SK-N-DZ (cell line): ENCODE measurements around the gene LARP1.
"Not testable (repeated sequence)": the region's sequence is repeated elsewhere in the genome, so short reads cannot be mapped to it uniquely, and the experiment has no call there.

ENCODE experiments used
- DNase-seq: peaks from one replicate; pipeline ENCODE4 v3.0.0-alpha.2; 2015; ENCODE audit warnings: low spot score

Gene LARP1

GRCh38 chr5:154793599-154794524 is 38.7 kb downstream of the LARP1 start:
- no peak for DNase-seq

DNA sequence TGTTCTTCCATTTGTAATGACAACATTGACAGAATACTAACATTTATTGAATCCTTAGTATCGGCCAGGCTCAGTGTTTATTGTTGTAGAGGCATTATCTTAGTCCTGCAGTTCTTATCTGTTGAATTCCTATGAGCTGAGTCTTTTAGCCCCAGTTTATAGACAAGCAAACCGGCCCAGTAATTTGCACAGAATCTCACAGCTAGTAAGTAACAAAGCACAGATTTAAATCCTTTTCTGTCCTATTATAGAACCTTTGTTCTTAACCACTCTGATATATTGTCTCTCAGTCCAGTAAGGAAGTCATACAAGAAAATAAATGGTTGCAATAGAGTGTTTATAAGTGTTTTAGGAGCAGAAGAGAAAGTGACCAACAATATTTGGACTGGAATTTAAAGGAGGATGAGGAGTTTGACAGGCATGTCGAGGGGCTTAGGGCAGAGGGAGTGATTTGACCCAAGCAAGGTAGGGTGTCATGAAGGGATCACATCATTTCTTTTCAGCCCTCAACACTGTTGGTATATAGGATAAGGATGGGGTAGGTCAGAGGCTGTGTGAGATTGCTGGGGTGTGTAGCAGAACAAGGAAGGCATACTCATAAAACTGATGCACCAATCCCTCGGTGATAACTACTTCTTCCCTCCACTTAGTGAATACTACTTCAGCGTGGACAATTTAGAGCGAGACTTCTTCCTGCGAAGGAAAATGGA is 39.5 kb downstream of the LARP1 start:
- DNase-seq = no peak

GRCh38 chr5:154795235-154795596 is 40.0 kb downstream of the LARP1 start:
- no peak for DNase-seq

GRCh38 chr5:154797762-154798161 is 42.6 kb downstream of the LARP1 start:
- no peak for DNase-seq

- no peak for DNase-seq
Measured at GRCh38 chr5:154800582-154800981, 45.4 kb downstream of the LARP1 start.

- no peak for DNase-seq
Measured at GRCh38 chr5:154801083-154801482, 45.9 kb downstream of the LARP1 start.

DNA sequence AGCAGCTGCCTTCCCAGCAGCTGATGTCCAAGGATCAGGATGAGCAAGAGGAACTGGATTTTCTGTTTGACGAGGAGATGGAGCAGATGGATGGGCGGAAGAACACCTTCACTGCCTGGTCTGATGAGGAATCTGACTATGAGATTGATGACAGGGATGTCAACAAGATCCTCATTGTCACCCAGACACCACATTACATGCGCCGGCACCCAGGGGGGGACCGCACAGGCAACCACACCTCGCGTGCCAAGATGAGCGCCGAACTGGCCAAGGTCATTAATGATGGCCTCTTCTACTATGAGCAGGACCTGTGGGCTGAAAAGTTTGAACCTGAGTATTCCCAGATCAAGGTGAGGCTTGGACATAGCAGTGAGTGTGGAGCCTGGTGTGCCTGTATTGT is 46.9 kb downstream of the LARP1 start:
- DNase-seq = no peak

DNA sequence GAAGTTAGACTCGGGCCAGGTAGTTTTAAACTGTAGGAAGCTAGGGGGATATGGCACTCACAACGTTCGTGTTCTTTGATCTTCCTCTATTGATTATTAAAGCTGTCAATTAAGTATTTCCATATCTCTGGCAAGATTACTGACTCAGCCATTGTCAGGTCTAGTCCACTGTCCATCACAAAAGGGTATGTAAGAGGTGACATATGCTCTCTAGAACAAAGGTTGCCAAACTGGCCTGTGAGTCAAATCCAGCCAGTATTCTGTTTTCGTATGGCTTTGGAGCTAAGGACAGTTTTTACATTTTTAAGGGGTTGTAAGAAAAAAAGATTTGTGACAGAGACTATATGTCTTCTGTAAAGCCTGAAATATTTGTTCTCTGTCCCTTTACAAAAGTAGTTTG is 51.0 kb downstream of the LARP1 start:
- no peak for DNase-seq

GRCh38 chr5:154811239-154811638 is 56.1 kb downstream of the LARP1 start:
- no peak for DNase-seq

DNA sequence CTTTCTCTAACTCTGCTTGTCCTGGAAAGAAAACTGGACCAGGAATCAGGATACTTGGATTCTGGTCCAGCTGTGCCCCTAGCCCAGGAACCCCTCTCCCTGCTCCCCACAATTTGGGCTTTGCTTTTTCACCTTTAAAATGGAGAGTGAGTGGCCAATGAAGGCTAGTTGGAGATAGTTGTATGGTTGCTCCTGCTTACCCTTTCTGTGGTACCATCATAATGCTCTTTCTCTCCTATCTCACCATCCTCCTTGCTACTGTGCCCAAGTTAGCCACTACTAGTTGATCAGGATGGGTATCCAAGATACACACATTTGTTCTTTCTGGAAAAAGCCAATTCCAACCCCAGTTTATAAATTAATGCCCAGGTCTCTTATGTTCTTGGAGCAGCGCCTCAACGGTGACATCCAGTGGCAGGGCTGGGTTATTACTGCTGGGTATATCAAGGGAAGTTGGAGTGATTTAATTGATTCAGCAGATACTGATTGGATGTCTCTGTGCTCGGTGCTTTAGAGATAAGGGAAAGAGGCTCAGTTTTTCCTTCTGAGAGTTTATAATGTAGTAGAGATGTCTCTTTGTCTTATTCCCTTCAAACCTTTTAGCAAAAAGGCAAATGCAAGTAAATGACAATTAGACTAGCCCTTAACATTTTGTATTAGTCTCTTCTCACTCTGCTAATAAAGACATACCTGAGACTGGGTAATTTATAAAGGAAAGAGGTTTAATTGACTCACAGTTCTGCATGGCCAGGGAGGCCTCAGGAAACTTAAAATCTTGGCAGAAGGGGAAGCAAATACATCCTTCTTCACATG is 56.7 kb downstream of the LARP1 start:
- peak; percentile 63 for DNase-seq

DNA sequence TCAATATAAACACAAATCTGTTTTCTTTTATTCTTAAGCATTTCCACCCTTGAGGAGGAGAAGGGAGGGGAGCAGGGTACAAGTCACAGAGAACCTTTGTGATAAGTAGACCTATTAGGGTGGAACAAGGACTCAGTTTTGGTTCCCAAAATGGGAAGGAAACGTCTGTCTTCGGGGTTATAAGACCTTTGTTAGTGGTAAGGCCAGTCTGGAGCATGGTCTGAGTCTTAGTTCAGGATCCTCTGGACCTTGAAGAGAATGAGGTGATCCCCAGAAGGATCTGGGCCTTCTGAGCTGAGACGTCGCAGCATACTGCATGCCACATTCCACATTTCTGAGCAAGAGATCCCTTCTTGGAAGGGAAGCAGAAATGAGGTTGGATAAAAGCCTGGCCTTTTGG is 58.0 kb downstream of the LARP1 start:
- DNase-seq = no peak

DNA sequence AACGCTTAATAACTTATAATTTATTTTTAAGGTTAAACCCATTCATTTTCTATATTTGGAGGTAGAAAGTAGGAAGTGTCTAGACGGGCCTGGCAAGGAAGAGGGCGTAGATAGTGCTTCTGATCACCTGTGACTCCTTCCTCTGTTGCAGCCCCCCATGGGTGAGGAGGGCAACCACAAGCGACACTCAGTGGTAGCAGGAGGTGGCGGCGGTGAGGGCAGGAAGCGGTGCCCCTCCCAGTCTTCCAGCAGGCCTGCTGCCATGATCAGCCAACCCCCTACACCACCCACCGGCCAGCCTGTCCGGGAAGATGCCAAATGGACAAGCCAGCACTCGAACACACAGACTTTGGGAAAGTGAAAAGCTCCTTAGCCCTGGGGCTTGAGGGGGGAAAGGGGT is 58.6 kb downstream of the LARP1 start:
- DNase-seq = no peak

- DNase-seq = no peak
Measured at GRCh38 chr5:154815025-154815424, 59.8 kb downstream of the LARP1 start.

GRCh38 chr5:154815684-154816247 is 60.6 kb downstream of the LARP1 start:
- no peak for DNase-seq

GRCh38 chr5:154816891-154817492 is 61.8 kb downstream of the LARP1 start:
- no peak for DNase-seq

DNA sequence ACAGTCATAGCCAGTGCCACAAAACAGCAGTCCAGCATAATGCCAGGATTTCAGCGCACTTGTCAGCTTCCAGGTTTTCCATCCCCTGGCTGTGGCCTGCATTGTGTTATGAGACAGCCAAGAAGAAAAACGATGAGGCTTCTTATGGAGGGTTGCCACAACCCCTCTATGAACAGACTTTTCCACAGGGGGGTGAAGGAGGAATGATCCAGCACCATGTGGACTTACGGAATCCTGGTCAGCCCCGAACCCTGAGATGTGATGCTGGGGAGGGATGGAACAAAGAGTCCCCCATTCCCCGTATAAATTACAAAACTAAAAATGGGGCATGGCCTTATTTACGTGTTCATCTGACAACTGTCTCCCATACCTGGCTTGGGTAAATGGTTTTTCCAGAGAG is 62.6 kb downstream of the LARP1 start:
- DNase-seq = no peak

DNA sequence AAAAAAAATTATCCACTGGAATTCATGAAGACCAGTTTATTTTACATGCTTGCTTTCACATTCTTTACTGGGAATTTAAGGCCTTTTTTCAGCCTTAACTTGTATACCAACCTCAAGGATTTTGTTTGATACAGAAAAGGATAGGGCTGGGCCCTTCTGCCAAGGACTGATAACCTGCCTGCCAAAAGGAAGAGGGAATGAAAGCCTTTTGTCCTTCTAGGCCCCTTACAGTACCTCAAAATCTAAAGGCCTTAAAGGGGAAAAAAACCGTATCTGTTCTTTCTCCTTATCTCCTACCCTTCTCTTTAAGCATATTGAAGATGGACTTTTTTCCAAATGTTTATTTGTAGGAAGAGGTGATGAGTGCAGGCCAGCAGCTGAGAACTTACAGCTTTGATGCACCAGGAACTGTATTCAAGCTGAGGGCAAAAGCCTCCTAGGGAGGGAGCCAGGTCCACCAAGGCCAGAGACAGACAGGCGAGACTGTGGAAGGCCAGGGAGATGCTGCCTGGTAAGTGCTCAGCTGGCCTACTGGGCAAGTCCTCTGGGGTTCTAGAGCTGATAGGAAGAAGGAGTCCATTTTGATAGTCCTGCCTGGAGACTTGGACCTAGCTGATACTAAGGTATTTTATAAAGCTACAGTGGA is 63.4 kb downstream of the LARP1 start:
- no peak for DNase-seq

DNA sequence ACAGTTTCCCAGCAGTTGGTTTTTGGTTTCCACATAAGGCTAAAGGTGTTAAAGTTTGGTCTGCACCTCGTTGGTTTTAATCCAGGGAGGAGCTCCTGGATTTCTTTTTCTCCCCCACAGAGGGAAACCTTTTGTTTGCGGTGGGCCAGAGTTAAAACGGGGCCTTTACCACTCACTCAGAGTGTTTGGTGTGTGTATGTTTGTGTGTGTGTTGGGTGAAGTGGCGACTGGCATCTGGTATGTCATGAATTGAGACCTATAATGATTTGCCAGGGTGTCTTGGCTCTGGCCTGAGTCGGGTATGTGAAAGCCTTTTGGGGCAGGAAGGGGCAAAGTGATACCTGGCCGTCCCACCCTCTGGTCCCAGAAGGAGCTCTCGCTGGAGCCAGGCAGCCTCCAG is 64.4 kb downstream of the LARP1 start:
- no peak for DNase-seq

DNA sequence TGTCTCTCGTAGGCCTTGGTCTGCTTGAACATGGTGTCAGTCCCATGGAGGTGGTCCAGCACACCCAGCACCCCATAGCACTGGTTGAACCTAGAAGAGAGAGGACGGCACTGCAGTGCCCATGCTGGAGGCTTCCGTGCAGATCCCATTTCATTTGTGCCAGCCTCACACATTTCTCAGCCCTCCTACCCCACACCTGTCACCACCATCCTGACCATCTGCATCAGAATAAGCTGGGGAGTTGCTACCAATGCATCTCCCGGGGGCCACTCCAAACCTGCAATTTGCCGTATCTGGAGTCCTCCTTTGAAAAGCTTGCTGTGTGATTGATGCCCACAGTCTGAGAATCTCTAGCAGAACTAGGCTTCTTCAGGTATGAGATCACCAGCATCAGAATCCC is 65.2 kb downstream of the LARP1 start:
- no peak for DNase-seq

- not testable (repeated sequence) for DNase-seq
Measured at GRCh38 chr5:154822896-154823295, 67.7 kb downstream of the LARP1 start.

DNA sequence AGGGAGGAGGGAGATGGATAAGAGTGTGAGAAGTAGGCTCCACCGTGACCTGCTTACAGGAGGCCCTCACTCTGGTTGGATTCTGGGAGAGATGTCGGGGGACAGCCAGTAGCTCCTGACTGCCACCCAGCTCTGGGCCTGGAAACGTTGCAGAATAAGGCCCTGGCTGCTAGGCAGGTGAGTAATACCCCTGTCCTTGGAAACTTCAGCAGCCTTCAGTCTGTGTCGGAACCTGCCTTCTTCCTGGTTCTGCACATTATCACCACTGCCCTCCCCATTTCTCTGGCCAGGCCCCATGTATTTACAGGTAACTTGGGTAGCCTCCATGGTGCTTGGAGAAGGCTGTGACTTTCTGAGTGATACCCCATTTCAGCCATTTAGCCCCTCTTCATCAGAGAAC is 68.4 kb downstream of the LARP1 start:
- DNase-seq = no peak
